Prostate gland (tissue), 2 donors: ENCODE results near the gene CTAG1A.
"Not testable (repeated sequence)": the region's sequence is repeated elsewhere in the genome, so short reads cannot be mapped to it uniquely, and the experiment has no call there.

Experiments
- CTCF ChIP-seq, 4 experiments: fragments of 200-600 bp in 2 of 4; fragments of 450-650 bp in 2 of 4; sonication (generic) in 2 of 4; IDR thresholded peaks; 1 replicate in 3 of 4; 2 replicates in 1 of 4; pipeline ENCODE4 v1.5.1; 2016 to 2019; ENCODE audit warnings: antibody characterized with exemption in 4 of 4, mild to moderate bottlenecking in 2 of 4, moderate library complexity in 2 of 4
- POLR2A ChIP-seq: fragments of 450-650 bp; IDR thresholded peaks from one replicate; pipeline ENCODE4 v1.6.1; 2016; ENCODE audit warnings: antibody characterized with exemption, mild to moderate bottlenecking
- POLR2AphosphoS5 ChIP-seq: sonication (generic); formaldehyde crosslinking; IDR thresholded peaks from one replicate; pipeline ENCODE4 v1.6.1; 2017; ENCODE audit warnings: antibody characterized with exemption

DNA sequence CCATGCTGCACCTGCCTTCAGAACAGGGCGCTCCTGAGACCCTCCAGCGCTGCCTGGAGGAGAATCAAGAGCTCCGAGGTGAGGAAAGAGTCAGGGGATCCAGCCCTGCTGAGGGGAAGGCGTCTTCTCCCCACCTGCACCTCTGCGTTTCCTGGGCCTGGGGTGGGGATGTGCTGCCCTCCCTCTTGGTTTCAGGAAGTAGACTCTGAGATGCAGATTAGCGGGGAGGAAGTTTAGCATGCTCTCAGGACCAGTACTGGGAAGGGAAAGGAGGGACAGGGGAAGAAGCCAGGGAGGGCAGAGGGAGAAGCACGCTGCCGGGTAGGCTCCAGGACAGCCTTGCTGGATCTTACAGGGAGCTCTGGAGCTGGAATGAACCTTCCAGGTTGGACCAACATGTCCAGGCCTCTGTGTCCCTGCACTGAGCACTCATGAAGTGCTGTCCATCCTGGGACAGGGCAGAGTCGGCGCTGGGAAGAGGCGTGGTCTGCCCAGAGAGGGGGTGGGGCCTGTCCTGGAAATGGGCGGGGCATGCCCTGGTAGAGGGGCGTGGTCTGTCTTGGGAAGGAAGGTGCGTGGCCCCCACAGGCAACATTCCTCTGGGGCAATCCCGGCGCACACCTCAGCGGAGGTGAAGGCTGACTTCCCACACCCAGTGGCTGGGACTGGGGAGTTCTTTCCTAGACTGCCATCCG lies 32.7 kb upstream of the CTAG1A start:
- TF ChIP-seq CTCF (IDR thresholded peaks at IDR 0.05); POLR2A; POLR2AphosphoS5: not testable (repeated sequence)
